ENCODE results near the gene MUC2.

The MUC2 gene

GRCh38 chr11:1123970-1124369, 49.3 kb downstream of the MUC2 start:
- no peaks in the 10 kb centered on the region for H3K36me3 Mint-ChIP-seq (ENCODE audit: low read depth)
- peaks cover 17% of the 10 kb centered on the region for H3K9me3 Mint-ChIP-seq
- peaks cover 3% of the 10 kb centered on the region for H3K27me3 Mint-ChIP-seq
- intact Hi-C loops (cut with micrococcal nuclease): no loop called here
- H3K4me1 Mint-ChIP-seq (ENCODE audit: low read depth): no peaks in the 10 kb centered on the region
- H3K4me3 Mint-ChIP-seq: no peak overlapping the region
- no peak overlapping the region for H3K27ac Mint-ChIP-seq
